Measurements from ENCODE around the gene CCDC33.
"Not testable (repeated sequence)": the region's sequence is repeated elsewhere in the genome, so short reads cannot be mapped to it uniquely, and the experiment has no call there.

The CCDC33 gene

DNA sequence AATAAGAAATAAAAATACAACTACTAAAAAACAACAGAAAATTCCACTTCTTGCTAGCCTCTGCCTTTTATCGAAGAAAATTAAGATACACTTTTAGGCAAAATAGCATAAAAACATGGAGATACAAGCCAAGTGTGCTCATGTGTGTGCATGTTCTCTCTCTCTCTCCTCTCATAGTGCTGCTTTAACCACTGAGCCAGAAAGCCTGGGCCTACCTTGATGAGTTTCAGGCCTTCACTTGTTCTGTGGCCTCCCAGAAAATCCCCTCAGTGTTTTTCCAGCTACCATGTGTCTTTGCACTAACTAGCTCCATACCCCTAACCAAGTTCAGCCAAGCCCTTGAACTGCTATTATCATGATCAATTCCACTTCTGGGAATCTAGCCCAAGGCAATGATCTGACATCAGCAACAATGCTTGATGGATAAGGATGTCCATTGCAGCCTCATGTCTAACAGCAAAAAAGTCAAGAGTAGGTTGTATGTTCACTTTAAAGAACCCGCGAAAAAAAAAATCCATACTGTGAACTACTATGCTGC is 113.2 kb downstream of the CCDC33 start:
- Histone ChIP-seq H3K9ac (ENCODE audit: low read length) (no peak overlapping the region), H3K27me3 (ENCODE audit: control insufficient read depth, insufficient read depth, low read length) (no peaks in the 10 kb centered on the region), H3K27ac (ENCODE audit: low read depth, low read length) (no peak overlapping the region), H3K4me3 (ENCODE audit: low read length) (no peak overlapping the region), H3K36me3 (ENCODE audit: control insufficient read depth, insufficient read depth, low read length) (no peaks in the 10 kb centered on the region), H3K4me1 (ENCODE audit: control insufficient read depth, insufficient read depth, low read length) (no peaks in the 10 kb centered on the region)

DNA sequence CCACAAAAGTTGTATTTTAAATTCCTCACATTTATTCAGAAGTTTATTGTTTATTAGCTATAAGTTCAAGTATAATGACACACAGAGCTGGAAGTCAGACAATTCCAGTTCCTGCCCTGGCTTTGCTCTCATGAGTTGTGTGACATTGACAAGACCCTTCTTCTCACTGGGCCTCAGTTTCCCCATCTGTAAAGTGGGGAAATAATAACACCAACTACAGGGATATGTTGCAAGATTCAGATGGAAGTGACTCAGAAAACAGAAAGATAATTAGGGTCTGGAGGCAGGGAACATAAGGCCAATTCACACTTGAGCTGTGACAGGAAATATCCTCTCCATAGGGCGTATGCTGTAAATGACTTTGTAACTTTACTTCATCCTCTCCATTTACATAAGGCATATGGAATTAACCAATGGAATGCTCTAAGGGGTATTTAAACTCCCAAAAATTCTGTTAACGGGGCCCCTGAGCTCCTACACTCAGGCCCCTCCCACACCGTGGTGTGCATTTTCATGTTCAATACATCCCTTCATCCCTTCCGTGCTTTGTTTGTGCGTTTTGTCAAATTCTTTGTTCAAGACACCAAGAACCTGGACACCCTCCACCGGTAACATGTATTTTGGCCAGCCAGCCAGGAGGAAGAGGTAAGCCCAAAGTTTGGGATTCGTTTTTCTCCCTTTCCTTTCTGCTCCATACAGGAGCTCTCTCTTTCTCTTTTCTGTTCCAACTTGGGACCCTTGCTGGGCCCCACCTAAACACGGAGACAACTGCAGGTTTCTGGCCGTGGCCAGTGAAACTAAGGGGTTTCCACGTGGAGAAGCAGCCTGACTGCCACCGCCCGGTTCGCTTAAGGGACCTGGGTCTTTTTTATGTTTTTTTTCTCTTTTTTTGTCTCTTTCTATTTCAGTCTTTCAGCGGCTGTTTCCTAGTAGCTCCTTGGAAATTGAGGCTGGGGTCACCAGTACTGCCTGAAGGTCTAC is 114.5 kb downstream of the CCDC33 start:
- Histone ChIP-seq H3K36me3 (ENCODE audit: control insufficient read depth, insufficient read depth, low read length) (no peaks in the 10 kb centered on the region), H3K4me1 (ENCODE audit: control insufficient read depth, insufficient read depth, low read length) (no peaks in the 10 kb centered on the region), H3K27ac (ENCODE audit: low read depth, low read length) (no peak overlapping the region)

DNA sequence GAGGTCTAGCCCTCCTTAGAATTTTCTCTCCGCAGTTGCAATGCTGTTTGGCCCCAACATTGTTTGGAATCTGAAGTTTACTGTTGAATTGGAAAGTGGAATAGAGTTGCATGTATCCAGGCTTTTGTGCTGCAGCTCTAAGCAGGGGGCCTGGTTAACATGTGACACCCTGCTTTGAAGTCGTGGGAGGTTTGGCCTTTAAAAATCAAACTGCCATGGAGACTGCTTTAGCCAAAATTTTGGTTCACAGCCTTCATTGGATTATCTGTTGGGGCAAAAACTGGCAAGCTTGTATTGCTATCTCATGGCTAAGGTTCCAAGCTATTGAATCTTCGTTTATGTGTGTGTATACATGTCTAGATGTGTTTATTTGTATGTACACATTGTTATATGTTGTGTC is 115.5 kb downstream of the CCDC33 start:
- H3K4me3 ChIP-seq (ENCODE audit: low read length) = no peak overlapping the region
- no peak overlapping the region for H3K27ac ChIP-seq (ENCODE audit: low read depth, low read length)
- no peak overlapping the region for H3K9ac ChIP-seq (ENCODE audit: low read length)
- no peaks in the 10 kb centered on the region for H3K36me3 ChIP-seq (ENCODE audit: control insufficient read depth, insufficient read depth, low read length)
- no peaks in the 10 kb centered on the region for H3K27me3 ChIP-seq (ENCODE audit: control insufficient read depth, insufficient read depth, low read length)
- no peaks in the 10 kb centered on the region for H3K4me1 ChIP-seq (ENCODE audit: control insufficient read depth, insufficient read depth, low read length)

More for the DNA sequence above, 114.5 kb downstream of the CCDC33 start:
- no peak overlapping the region for H3K4me3 ChIP-seq (ENCODE audit: low read length)
- no peak overlapping the region for H3K9ac ChIP-seq (ENCODE audit: low read length)
- H3K27me3 ChIP-seq (ENCODE audit: control insufficient read depth, insufficient read depth, low read length) = no peaks in the 10 kb centered on the region

DNA sequence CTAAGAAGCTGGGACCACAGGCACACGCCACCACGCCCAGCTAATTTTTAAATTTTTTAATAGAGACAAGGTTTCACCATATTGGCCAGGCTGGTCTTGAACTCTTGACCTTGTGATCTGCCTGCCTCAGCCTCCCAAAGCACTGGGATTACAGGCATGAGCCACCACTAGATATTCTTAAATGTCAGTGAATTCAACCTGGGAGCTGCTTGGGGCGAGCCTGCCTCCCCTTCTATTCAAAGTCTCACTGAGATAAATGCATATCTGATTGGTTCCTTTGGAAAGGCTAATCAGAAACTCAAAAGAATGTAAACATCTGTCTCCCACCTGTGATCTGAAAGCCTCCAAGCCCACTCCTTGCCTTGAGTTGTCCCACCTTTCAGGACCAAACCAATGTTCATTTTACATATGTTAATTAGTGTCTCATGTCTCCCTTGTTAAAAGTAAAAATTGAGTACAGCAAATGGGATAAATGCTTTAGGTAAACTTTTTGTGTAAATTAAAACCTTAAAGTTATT is 116.3 kb downstream of the CCDC33 start:
- Histone ChIP-seq H3K4me1 (ENCODE audit: control insufficient read depth, insufficient read depth, low read length) (no peaks in the 10 kb centered on the region), H3K36me3 (ENCODE audit: control insufficient read depth, insufficient read depth, low read length) (no peaks in the 10 kb centered on the region), H3K4me3 (ENCODE audit: low read length) (no peak overlapping the region), H3K27ac (ENCODE audit: low read depth, low read length) (no peak overlapping the region), H3K9ac (ENCODE audit: low read length) (no peak overlapping the region), H3K27me3 (ENCODE audit: control insufficient read depth, insufficient read depth, low read length) (no peaks in the 10 kb centered on the region)

- not testable (repeated sequence) for H3K4me3 ChIP-seq (ENCODE audit: low read length); H3K27ac ChIP-seq (ENCODE audit: low read depth, low read length); H3K4me1 ChIP-seq (ENCODE audit: control insufficient read depth, insufficient read depth, low read length); H3K9ac ChIP-seq (ENCODE audit: low read length); H3K27me3 ChIP-seq (ENCODE audit: control insufficient read depth, insufficient read depth, low read length); H3K36me3 ChIP-seq (ENCODE audit: control insufficient read depth, insufficient read depth, low read length)
Measured at GRCh38 chr15:74353992-74354391, 117.9 kb downstream of the CCDC33 start.

GRCh38 chr15:74356050-74356449 is 119.9 kb downstream of the CCDC33 start:
- H3K4me1 ChIP-seq (ENCODE audit: control insufficient read depth, insufficient read depth, low read length); H3K9ac ChIP-seq (ENCODE audit: low read length); H3K4me3 ChIP-seq (ENCODE audit: low read length); H3K36me3 ChIP-seq (ENCODE audit: control insufficient read depth, insufficient read depth, low read length); H3K27me3 ChIP-seq (ENCODE audit: control insufficient read depth, insufficient read depth, low read length); H3K27ac ChIP-seq (ENCODE audit: low read depth, low read length): not testable (repeated sequence)

GRCh38 chr15:74357514-74357913 is 121.4 kb downstream of the CCDC33 start:
- H3K4me1 ChIP-seq (ENCODE audit: control insufficient read depth, insufficient read depth, low read length); H3K36me3 ChIP-seq (ENCODE audit: control insufficient read depth, insufficient read depth, low read length); H3K4me3 ChIP-seq (ENCODE audit: low read length); H3K27me3 ChIP-seq (ENCODE audit: control insufficient read depth, insufficient read depth, low read length); H3K9ac ChIP-seq (ENCODE audit: low read length); H3K27ac ChIP-seq (ENCODE audit: low read depth, low read length): not testable (repeated sequence)

- not testable (repeated sequence) for H3K4me3 ChIP-seq (ENCODE audit: low read length); H3K4me1 ChIP-seq (ENCODE audit: control insufficient read depth, insufficient read depth, low read length); H3K27ac ChIP-seq (ENCODE audit: low read depth, low read length); H3K9ac ChIP-seq (ENCODE audit: low read length); H3K27me3 ChIP-seq (ENCODE audit: control insufficient read depth, insufficient read depth, low read length); H3K36me3 ChIP-seq (ENCODE audit: control insufficient read depth, insufficient read depth, low read length)
Measured at GRCh38 chr15:74359376-74359775, 123.2 kb downstream of the CCDC33 start.

DNA sequence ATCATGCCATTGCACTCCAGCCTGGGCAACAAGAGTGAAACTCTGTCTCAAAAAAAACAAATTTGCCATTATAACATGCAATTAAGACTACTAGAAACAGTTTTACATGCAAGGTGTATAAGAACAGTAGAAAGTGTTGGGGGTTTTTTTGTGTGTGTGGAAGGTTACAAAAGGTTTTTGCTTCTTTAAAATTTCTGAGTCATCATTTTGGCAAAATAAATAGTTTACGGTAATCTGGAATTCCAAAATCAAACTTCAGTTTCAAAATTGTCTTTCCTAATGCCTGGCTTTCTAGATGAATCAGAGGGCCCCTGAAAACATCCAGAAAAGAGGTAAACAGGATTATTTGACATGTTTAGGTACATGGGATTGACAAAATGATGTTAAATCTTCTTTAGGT is 124.7 kb downstream of the CCDC33 start:
- not testable (repeated sequence) for H3K27me3 ChIP-seq (ENCODE audit: control insufficient read depth, insufficient read depth, low read length); H3K4me1 ChIP-seq (ENCODE audit: control insufficient read depth, insufficient read depth, low read length); H3K27ac ChIP-seq (ENCODE audit: low read depth, low read length); H3K4me3 ChIP-seq (ENCODE audit: low read length); H3K9ac ChIP-seq (ENCODE audit: low read length); H3K36me3 ChIP-seq (ENCODE audit: control insufficient read depth, insufficient read depth, low read length)

- Histone ChIP-seq H3K27ac (ENCODE audit: low read depth, low read length) (no peak overlapping the region), H3K4me1 (ENCODE audit: control insufficient read depth, insufficient read depth, low read length) (no peaks in the 10 kb centered on the region), H3K36me3 (ENCODE audit: control insufficient read depth, insufficient read depth, low read length) (no peaks in the 10 kb centered on the region), H3K4me3 (ENCODE audit: low read length) (no peak overlapping the region), H3K27me3 (ENCODE audit: control insufficient read depth, insufficient read depth, low read length) (peaks cover 9% of the 10 kb centered on the region), H3K9ac (ENCODE audit: low read length) (no peak overlapping the region)
Measured at GRCh38 chr15:74362482-74362881, 126.4 kb downstream of the CCDC33 start.

- Histone ChIP-seq H3K9ac (ENCODE audit: low read length) (no peak overlapping the region), H3K36me3 (ENCODE audit: control insufficient read depth, insufficient read depth, low read length) (no peaks in the 10 kb centered on the region), H3K27me3 (ENCODE audit: control insufficient read depth, insufficient read depth, low read length) (peaks cover 9% of the 10 kb centered on the region), H3K4me3 (ENCODE audit: low read length) (peak overlapping the region; percentile 67), H3K4me1 (ENCODE audit: control insufficient read depth, insufficient read depth, low read length) (no peaks in the 10 kb centered on the region), H3K27ac (ENCODE audit: low read depth, low read length) (no peak overlapping the region)
Measured at GRCh38 chr15:74364936-74365597, 128.9 kb downstream of the CCDC33 start.

DNA sequence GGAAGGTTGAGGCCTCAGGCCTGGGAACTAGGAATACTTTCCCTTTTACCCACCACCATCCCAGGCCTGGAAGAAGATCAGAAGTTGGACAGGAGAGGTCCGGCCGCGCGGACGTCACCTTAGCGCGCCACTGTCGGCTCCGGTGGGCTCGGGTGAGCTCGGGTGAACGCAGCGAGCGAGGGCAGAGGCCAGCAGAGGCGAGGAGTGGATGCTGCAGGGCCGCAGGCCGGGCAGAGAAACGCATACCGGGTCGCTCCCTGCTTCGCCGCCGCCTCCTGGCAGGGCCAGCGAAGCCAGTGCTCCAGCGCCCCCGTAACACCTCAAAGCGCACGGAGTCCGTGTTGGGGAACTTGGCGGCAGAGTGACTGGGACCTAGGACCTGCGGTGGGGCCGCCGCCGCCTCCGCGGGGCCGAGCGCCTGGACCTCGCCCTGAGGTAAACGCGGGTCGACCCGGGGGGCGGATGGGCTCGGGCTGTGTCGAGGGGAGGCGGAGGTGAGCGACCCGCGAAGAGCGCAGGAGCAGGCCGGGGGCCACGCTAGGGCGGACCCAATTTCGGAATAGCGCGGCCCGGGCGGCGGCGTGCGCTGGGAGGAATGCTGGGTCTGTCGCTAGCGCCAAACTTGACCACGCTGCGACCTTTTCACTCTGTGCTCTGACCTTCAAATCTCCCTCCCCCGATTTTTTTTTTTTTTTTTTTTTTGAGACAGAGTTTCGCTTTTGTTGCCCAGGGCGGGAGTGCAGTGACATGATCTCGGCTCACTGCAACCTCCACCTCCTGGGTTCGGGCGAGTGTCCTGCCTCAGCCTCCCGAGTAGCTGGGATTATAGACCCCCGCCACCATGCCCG is 129.7 kb downstream of the CCDC33 start:
- Histone ChIP-seq H3K4me3 (ENCODE audit: low read length) (peak overlapping the region; percentile 67), H3K4me1 (ENCODE audit: control insufficient read depth, insufficient read depth, low read length) (no peaks in the 10 kb centered on the region), H3K27me3 (ENCODE audit: control insufficient read depth, insufficient read depth, low read length) (peaks cover 9% of the 10 kb centered on the region), H3K9ac (ENCODE audit: low read length) (no peak overlapping the region), H3K36me3 (ENCODE audit: control insufficient read depth, insufficient read depth, low read length) (no peaks in the 10 kb centered on the region), H3K27ac (ENCODE audit: low read depth, low read length) (no peak overlapping the region)
